ENCODE measurements around the gene SREK1IP1. TPM values are rescaled to one million over a fixed set of nuclear protein-coding genes. Genes with fewer than 3 reads are reported as not detected.

SREK1IP1 gene
- total and polyA plus RNA-seq, 10 of the 15 experiments (the other 5 are each of a cell fraction or from before 2014, with no cell fraction given): 9.1 to 60.3 (median 26.9) TPM

- H3K27ac ChIP-seq (ENCODE audit: control insufficient read depth, insufficient read depth): no peak overlapping the region
- ChIA-PET RAD21 (ENCODE audit: unreplicated experiment) (interaction anchor here (1.5 kb wide), 1 partner anchor 669 kb away, joined by 5 read pairs; no protein-coding TSS in a partner anchor), SMC1A (ENCODE audit: uncharacterized antibody, unreplicated experiment) (interaction anchor here (0.7 to 7.5 kb wide), 4 partner anchors 8 to 778 kb away, joined by 3 to 154 read pairs (median 6); partner anchors contain the start of gene ADAMTS6), POLR2A (no interaction called here), CTCF (interaction anchor here (0.6 to 11.2 kb wide), 4 partner anchors 10 to 668 kb away, joined by 3 to 192 read pairs (median 4); partner anchors contain the start of gene ADAMTS6)
- peaks cover 12% of the 10 kb centered on the region for H3K4me1 ChIP-seq (ENCODE audit: control insufficient read depth, insufficient read depth, low read length)
- no peak overlapping the region for H3K9ac ChIP-seq (ENCODE audit: control insufficient read depth, insufficient read depth, low read length)
- H3K27me3 ChIP-seq (replicated peaks in 1 of 2; ENCODE audit: control insufficient read depth in 2 of 2, insufficient read depth in 2 of 2, low read length in 1 of 2): no peaks in the 10 kb centered on the region
- in situ Hi-C loops (cut with MboI): loop anchor here (5.0 kb wide), 1 partner anchor 668 kb away; the partner anchor contains the start of gene ADAMTS6
- FAIRE-seq (no peak), ATAC-seq (peak; percentile 97), DNase-seq (ENCODE audit: low read depth, low spot score) (peak; percentile 19)
- H2AFZ ChIP-seq (ENCODE audit: control insufficient read depth, low read depth, low read length): no peak overlapping the region
- H4K20me1 ChIP-seq (ENCODE audit: control insufficient read depth, insufficient read depth): no peaks in the 10 kb centered on the region
- H3K4me3 ChIP-seq: no peak overlapping the region
- WGBS (ENCODE audit: insufficient coverage, insufficient replicate concordance, low lambda C conversion rate, missing lambda C conversion rate): 0% methylated on average over 2 of the region's 2 CpGs
- BruUV-seq (replicated peaks): no TSS peak
- intact Hi-C loops (cut with micrococcal nuclease; ENCODE audit: unreplicated experiment): loop anchor here (5.0 to 10.0 kb wide), 3 partner anchors 143 to 291 kb away; no protein-coding TSS in a partner anchor
- H3K79me2 ChIP-seq (ENCODE audit: control insufficient read depth, insufficient read depth, low read length): no peaks in the 10 kb centered on the region
- peak overlapping the region; percentile 33; the same call in 1 of the 2 replicates for H3K4me2 ChIP-seq (ENCODE audit: control insufficient read depth, insufficient read depth)
- H3K36me3 ChIP-seq (ENCODE audit: control insufficient read depth in 2 of 2, insufficient read depth in 2 of 2, low read length in 1 of 2): no peaks in the 10 kb centered on the region; a peak in 1 of 4 replicates
- no peaks in the 10 kb centered on the region for H3K9me3 ChIP-seq (replicated peaks; ENCODE audit: control insufficient read depth, insufficient read depth, low read length)
- TF ChIP-seq NFIC (IDR thresholded peaks at IDR 0.05; ENCODE audit: low read depth, low read length) (peak; percentile 93), ATF2 (IDR thresholded peaks at IDR 0.05; ENCODE audit: low read length) (peak; percentile 83), CBX5 (IDR thresholded peaks at IDR 0.05; ENCODE audit: low read depth) (0 out of 2 replicates have a peak, but pooled peaks have one; percentile 58), BCL11A (IDR thresholded peaks at IDR 0.05; ENCODE audit: low read depth, low read length) (peak; percentile 71; the same call in 1 of the 2 replicates), JUNB (IDR thresholded peaks at IDR 0.05) (peak; percentile 97), ZNF24 (IDR thresholded peaks at IDR 0.05) (no peak), SMAD1 (IDR thresholded peaks at IDR 0.05; ENCODE audit: low read depth, partially characterized antibody) (no peak), NFYB (IDR thresholded peaks at IDR 0.05; ENCODE audit: insufficient read depth, low read depth, low read length) (no peak), TCF7 (IDR thresholded peaks at IDR 0.05; ENCODE audit: borderline replicate concordance) (peak; percentile 97), HDGF (IDR thresholded peaks at IDR 0.05) (no peak), CREM (IDR thresholded peaks at IDR 0.05; ENCODE audit: low read depth) (peak; percentile 78), MTA3 (IDR thresholded peaks at IDR 0.05; ENCODE audit: borderline replicate concordance, low read length) (peak; percentile 80; the same call in 1 of the 2 replicates), ETV6 (conservative IDR thresholded peaks at IDR 0.05 in 1 of 2, IDR thresholded peaks at IDR 0.05 in 1 of 2; ENCODE audit: borderline replicate concordance in 1 of 2, low read depth in 1 of 2) (peak in 1 of 2 experiments; percentile 52; a peak in 1 of 4 replicates), EED (IDR thresholded peaks at IDR 0.05; ENCODE audit: low read depth) (peak; percentile 81), GABPA (IDR thresholded peaks at IDR 0.05; ENCODE audit: low read depth) (peak; percentile 59; the same call in 1 of the 2 replicates), RAD21 (IDR thresholded peaks at IDR 0.05; ENCODE audit: insufficient read depth, low read depth, low read length) (0 out of 2 replicates have a peak, but pooled peaks have one; percentile 0), RUNX3 (IDR thresholded peaks at IDR 0.05; ENCODE audit: low read length) (peak; percentile 87), FOXM1 (IDR thresholded peaks at IDR 0.05; ENCODE audit: low read depth, low read length) (peak; percentile 82), ZNF274 (IDR thresholded peaks at IDR 0.05; ENCODE audit: insufficient read depth, insufficient read length) (no peak), DPF2 (IDR thresholded peaks at IDR 0.05) (0 out of 2 replicates have a peak, but pooled peaks have one; percentile 35), JUND (IDR thresholded peaks at IDR 0.05; ENCODE audit: low read depth, low read length) (peak; percentile 55; the same call in 1 of the 2 replicates), EP300 (IDR thresholded peaks at IDR 0.05; ENCODE audit: borderline replicate concordance in 1 of 2, control insufficient read depth in 1 of 2, low read depth in 2 of 2, low read length in 2 of 2) (peak in 1 of 2 experiments; percentile 52; a peak in 1 of 4 replicates), NR2F1 (conservative IDR thresholded peaks at IDR 0.05) (no peak), MEF2A (IDR thresholded peaks at IDR 0.05; ENCODE audit: insufficient read depth, low read depth, low read length) (peak; percentile 67; the same call in 1 of the 2 replicates), IRF4 (IDR thresholded peaks at IDR 0.05; ENCODE audit: low read depth, low read length) (peak; percentile 83; the same call in 1 of the 2 replicates), IKZF2 (IDR thresholded peaks at IDR 0.05) (peak in 1 of 2 experiments; percentile 39; a peak in 1 of 4 replicates), POLR2AphosphoS5 (IDR thresholded peaks at IDR 0.05; ENCODE audit: low read length) (no peak)
These were observed 45.6 kb upstream of the SREK1IP1 start for GRCh38 chr5:64814073-64814472.

Measured in GM12878 (cell line).